Glutamatergic neuron (in vitro differentiated cells): ENCODE data around the gene ANO1. TPM values are rescaled to one million over a fixed set of nuclear protein-coding genes. Genes with fewer than 3 reads are reported as not detected.

Source experiments
- DNase-seq: peaks from one replicate; pipeline ENCODE4 v3.0.0; 2022
- H3K27ac Mint-ChIP-seq: one replicate; pipeline ENCODE4 v1.8.0; 2020; ENCODE audit warnings: mild to moderate bottlenecking, mixed read lengths, inconsistent platforms; ENCODE audit not compliant: unreplicated experiment
- H3K27me3 Mint-ChIP-seq: one replicate; pipeline ENCODE4 v1.8.0; 2020; ENCODE audit warnings: mild to moderate bottlenecking, moderate library complexity, mixed read lengths, inconsistent platforms; ENCODE audit not compliant: unreplicated experiment
- H3K36me3 Mint-ChIP-seq: one replicate; pipeline ENCODE4 v1.8.0; 2020; ENCODE audit warnings: mild to moderate bottlenecking, mixed read lengths, inconsistent platforms; ENCODE audit not compliant: unreplicated experiment
- H3K4me1 Mint-ChIP-seq: one replicate; pipeline ENCODE4 v1.8.0; 2020; ENCODE audit warnings: mild to moderate bottlenecking, low read depth, mixed read lengths, inconsistent platforms; ENCODE audit not compliant: unreplicated experiment
- H3K4me3 Mint-ChIP-seq: one replicate; pipeline ENCODE4 v1.8.0; 2020; ENCODE audit warnings: mild to moderate bottlenecking, mixed read lengths, inconsistent platforms; ENCODE audit not compliant: unreplicated experiment
- H3K9me3 Mint-ChIP-seq: one replicate; pipeline ENCODE4 v1.8.0; 2020; ENCODE audit warnings: mild to moderate bottlenecking, moderate library complexity, mixed read lengths, inconsistent platforms; ENCODE audit not compliant: unreplicated experiment
- CTCF ChIP-seq: fragments of 200-600 bp; sonication (generic); IDR thresholded peaks from one replicate; pipeline ENCODE4 v1.5.0; 2021; ENCODE audit not compliant: partially characterized antibody, unreplicated experiment
- total RNA-seq: library from RNA; stranded (reverse); fragmentation: NEBNext Ultra II Directional; extraction: Animal tissue kit (Norgen Biotek cat#: 25700); gene quantifications from one replicate; pipeline ENCODE4 v1.2.1, GENCODE V29; 2021; ENCODE audit not compliant: unreplicated experiment

Gene ANO1
- total RNA-seq, 1 donor from 2014 or later, result not detected

DNA sequence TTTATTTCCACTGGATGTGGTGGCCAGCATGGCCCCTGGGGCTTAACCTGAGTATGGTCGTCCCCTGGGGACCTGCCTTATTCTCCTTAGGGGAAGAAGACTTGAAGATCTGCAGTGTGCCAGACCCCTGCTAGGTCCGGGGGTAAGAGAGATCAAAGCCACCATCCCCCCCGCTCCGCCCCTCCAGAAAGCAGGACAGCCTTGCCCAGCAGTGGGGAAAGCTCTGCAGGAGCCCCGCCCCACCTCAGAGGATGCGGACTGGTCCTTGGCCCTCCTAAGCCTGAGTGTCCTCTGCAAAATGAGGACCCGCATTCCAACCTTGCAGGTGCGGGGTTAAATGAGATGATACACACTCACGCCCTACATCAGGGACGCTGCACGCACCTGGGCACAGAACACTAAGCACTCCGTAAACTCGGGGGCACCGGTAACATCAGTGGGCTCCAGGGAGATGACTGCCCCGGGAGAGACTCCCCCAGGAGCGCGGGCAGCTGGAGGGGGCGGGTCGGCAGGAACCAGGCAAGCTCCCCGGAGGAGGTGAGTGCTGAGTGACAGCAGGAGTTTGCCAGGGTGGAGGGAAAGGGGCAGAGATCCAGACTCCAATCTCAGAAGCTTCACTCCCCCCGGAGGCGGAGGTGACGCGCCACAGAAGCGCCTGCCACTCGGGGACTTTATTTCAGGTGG, 564 bp upstream of the ANO1 start:
- Mint-ChIP-seq H3K27ac (no peak overlapping the region), H3K9me3 (no peaks in the 10 kb centered on the region), H3K4me1 (no peaks in the 10 kb centered on the region), H3K4me3 (peak overlapping the region; percentile 49), H3K36me3 (no peaks in the 10 kb centered on the region), H3K27me3 (peaks cover 16% of the 10 kb centered on the region)
- no peak for DNase-seq
- no peak for TF ChIP-seq CTCF

GRCh38 chr11:70078781-70079616, 882 bp downstream of the ANO1 start:
- TF ChIP-seq CTCF, result no peak
- no peaks in the 10 kb centered on the region for H3K36me3 Mint-ChIP-seq
- no peaks in the 10 kb centered on the region for H3K4me1 Mint-ChIP-seq
- H3K27me3 Mint-ChIP-seq, result peaks cover 13% of the 10 kb centered on the region
- H3K9me3 Mint-ChIP-seq, result no peaks in the 10 kb centered on the region
- no peak overlapping the region for H3K4me3 Mint-ChIP-seq
- no peak for DNase-seq
- no peak overlapping the region for H3K27ac Mint-ChIP-seq

DNA sequence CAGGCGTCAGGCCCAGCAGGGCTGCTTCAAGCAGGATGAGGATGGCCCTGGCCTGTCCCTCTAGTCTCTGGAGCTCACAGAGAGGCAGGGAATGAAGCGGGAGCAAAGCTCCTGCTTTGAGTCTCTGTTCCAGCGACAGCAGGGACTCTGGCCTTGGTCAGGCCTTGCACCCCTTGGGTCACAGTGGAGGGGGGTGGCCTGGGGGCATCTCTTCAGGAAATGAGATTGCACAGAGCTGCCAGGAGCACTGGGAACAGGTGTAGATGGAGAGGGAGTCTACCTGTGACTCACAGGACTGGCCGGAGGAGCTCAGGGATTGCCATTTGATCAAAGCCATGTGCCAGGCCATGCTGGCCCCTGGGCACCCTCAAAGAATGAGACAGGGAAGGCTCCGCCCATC, 1.6 kb downstream of the ANO1 start:
- no peak for TF ChIP-seq CTCF
- Mint-ChIP-seq H3K9me3 (no peaks in the 10 kb centered on the region), H3K4me1 (no peaks in the 10 kb centered on the region), H3K36me3 (no peaks in the 10 kb centered on the region), H3K4me3 (no peak overlapping the region), H3K27me3 (peaks cover 15% of the 10 kb centered on the region), H3K27ac (no peak overlapping the region)
- DNase-seq, result no peak

DNA sequence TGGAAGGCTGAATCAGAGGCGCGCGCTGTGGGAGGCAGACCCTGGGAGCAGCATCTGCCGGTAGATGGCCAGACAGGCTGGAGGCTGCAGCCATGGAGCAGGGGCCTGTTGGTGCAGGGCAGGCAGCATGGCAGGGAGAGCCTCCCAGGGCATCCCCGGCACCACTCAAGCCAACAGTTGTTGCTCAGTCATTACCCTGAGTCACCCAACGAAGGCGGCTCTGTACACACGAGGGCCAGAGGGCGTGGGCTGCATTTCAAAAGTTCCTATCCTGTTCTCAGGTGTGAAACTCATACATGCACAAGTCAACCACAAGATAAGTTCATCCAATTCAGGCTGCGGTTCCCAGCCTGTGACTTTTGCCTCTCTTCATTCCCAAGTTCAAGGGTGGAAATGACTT, 2.6 kb downstream of the ANO1 start:
- Mint-ChIP-seq H3K27me3 (peaks cover 15% of the 10 kb centered on the region), H3K4me1 (no peaks in the 10 kb centered on the region), H3K27ac (no peak overlapping the region), H3K4me3 (no peak overlapping the region), H3K36me3 (no peaks in the 10 kb centered on the region), H3K9me3 (no peaks in the 10 kb centered on the region)
- no peak for TF ChIP-seq CTCF
- DNase-seq, result no peak

- Mint-ChIP-seq H3K27ac (no peak overlapping the region), H3K9me3 (no peaks in the 10 kb centered on the region), H3K36me3 (no peaks in the 10 kb centered on the region), H3K4me3 (no peak overlapping the region), H3K4me1 (no peaks in the 10 kb centered on the region), H3K27me3 (peaks cover 11% of the 10 kb centered on the region)
- TF ChIP-seq CTCF, result no peak
- no peak for DNase-seq
Measured at GRCh38 chr11:70082829-70083228, 4.7 kb downstream of the ANO1 start.
